GM10266 (cell line): ENCODE data around the gene GOPC.

Experiments
- DNase-seq: peaks from one replicate; pipeline ENCODE4 v3.0.0; 2012; ENCODE audit errors: extremely low spot score
- CTCF ChIP-seq: IDR thresholded peaks from 2 replicates; pipeline ENCODE4 v1.5.1; 2012; ENCODE audit warnings: mild to moderate bottlenecking, low read depth; ENCODE audit not compliant: control insufficient read depth, insufficient read depth; ENCODE audit errors: missing control alignments

GOPC gene

GRCh38 chr6:117515326-117515725, 87.0 kb downstream of the GOPC start:
- TF ChIP-seq CTCF = no peak
- no peak for DNase-seq

- DNase-seq = no peak
- TF ChIP-seq CTCF = no peak
Measured at GRCh38 chr6:117514655-117515054, 87.7 kb downstream of the GOPC start.

- no peak for DNase-seq
- TF ChIP-seq CTCF = no peak
Measured at GRCh38 chr6:117513778-117514365, 88.4 kb downstream of the GOPC start.

- DNase-seq = no peak
- no peak for TF ChIP-seq CTCF
Measured at GRCh38 chr6:117512987-117513573, 89.2 kb downstream of the GOPC start.

GRCh38 chr6:117512056-117512828, 90.1 kb downstream of the GOPC start:
- TF ChIP-seq CTCF = no peak
- no peak for DNase-seq
